ENCODE measurements around the gene SCGN. TPM values are rescaled to one million over a fixed set of nuclear protein-coding genes. Genes with fewer than 3 reads are reported as not detected.

The SCGN gene
- total and polyA plus RNA-seq, 2 of the 4 experiments (the other 2 are of a cell fraction), result not detected

DNA sequence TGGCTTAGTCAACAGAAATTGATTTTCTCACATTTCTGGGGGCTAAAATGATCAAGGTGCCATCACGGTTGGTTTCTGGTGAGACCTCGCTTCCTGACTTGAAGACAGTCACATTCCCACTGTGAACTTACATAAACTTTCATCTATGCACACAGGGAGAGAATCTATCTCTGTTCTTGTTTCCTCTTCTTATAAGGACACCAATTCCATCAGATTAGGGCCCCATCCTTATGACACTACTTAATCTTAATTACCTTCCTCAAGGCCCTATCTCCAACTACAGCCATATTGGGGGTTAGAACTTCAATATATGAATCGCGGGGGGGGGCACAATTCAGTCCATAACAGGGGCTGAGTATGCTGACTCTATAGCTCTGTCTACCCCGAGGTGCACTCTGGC is 10.6 kb upstream of the SCGN start:
- no peak overlapping the region for H3K4ac ChIP-seq (ENCODE audit: low read depth, low read length)
- TF ChIP-seq MXI1 (IDR thresholded peaks at IDR 0.05; ENCODE audit: borderline replicate concordance, low read depth, low read length), result no peak
- no peak for TF ChIP-seq RAD21 (IDR thresholded peaks at IDR 0.05; ENCODE audit: low read length)
- no peak for TF ChIP-seq CEBPB (IDR thresholded peaks at IDR 0.05; ENCODE audit: low read depth, low read length)
- TF ChIP-seq SMC3 (IDR thresholded peaks at IDR 0.05; ENCODE audit: low read depth, low read length), result no peak
- no peak for TF ChIP-seq CHD1 (IDR thresholded peaks at IDR 0.05; ENCODE audit: low read depth, low read length)
- TF ChIP-seq FOS (IDR thresholded peaks at IDR 0.05; ENCODE audit: low read depth, low read length), result no peak
- TF ChIP-seq, protein P1, sequence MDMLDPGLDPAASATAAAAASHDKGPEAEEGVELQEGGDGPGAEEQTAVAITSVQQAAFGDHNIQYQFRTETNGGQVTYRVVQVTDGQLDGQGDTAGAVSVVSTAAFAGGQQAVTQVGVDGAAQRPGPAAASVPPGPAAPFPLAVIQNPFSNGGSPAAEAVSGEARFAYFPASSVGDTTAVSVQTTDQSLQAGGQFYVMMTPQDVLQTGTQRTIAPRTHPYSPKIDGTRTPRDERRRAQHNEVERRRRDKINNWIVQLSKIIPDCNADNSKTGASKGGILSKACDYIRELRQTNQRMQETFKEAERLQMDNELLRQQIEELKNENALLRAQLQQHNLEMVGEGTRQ (IDR thresholded peaks at IDR 0.05; ENCODE audit: low read depth, low read length), result no peak
- no peak for TF ChIP-seq RCOR1 (IDR thresholded peaks at IDR 0.05; ENCODE audit: insufficient replicate concordance, low read length)
- no peak for TF ChIP-seq NFE2L2 (IDR thresholded peaks at IDR 0.05; ENCODE audit: low read depth, low read length)
- TF ChIP-seq, protein P2, sequence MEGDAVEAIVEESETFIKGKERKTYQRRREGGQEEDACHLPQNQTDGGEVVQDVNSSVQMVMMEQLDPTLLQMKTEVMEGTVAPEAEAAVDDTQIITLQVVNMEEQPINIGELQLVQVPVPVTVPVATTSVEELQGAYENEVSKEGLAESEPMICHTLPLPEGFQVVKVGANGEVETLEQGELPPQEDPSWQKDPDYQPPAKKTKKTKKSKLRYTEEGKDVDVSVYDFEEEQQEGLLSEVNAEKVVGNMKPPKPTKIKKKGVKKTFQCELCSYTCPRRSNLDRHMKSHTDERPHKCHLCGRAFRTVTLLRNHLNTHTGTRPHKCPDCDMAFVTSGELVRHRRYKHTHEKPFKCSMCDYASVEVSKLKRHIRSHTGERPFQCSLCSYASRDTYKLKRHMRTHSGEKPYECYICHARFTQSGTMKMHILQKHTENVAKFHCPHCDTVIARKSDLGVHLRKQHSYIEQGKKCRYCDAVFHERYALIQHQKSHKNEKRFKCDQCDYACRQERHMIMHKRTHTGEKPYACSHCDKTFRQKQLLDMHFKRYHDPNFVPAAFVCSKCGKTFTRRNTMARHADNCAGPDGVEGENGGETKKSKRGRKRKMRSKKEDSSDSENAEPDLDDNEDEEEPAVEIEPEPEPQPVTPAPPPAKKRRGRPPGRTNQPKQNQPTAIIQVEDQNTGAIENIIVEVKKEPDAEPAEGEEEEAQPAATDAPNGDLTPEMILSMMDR (conservative IDR thresholded peaks at IDR 0.05; ENCODE audit: low read depth, low read length), result no peak
- no peak for TF ChIP-seq MAFK (IDR thresholded peaks at IDR 0.05; ENCODE audit: low read depth, low read length)
- TF ChIP-seq, protein P3, sequence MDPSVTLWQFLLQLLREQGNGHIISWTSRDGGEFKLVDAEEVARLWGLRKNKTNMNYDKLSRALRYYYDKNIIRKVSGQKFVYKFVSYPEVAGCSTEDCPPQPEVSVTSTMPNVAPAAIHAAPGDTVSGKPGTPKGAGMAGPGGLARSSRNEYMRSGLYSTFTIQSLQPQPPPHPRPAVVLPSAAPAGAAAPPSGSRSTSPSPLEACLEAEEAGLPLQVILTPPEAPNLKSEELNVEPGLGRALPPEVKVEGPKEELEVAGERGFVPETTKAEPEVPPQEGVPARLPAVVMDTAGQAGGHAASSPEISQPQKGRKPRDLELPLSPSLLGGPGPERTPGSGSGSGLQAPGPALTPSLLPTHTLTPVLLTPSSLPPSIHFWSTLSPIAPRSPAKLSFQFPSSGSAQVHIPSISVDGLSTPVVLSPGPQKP (IDR thresholded peaks at IDR 0.05; ENCODE audit: borderline replicate concordance, low read depth, low read length), result no peak
- TF ChIP-seq POLR2A (IDR thresholded peaks at IDR 0.05; ENCODE audit: low read depth, low read length), result no peak
- TF ChIP-seq MAZ (IDR thresholded peaks at IDR 0.05; ENCODE audit: borderline replicate concordance, low read depth, low read length), result no peak
- no peak for TF ChIP-seq BHLHE40 (IDR thresholded peaks at IDR 0.05; ENCODE audit: low read depth, low read length)
- no peak for TF ChIP-seq RFX5 (IDR thresholded peaks at IDR 0.05; ENCODE audit: low read depth, low read length)
- no peak overlapping the region for H2BK20ac ChIP-seq (ENCODE audit: low read depth, low read length)
- H3K9ac ChIP-seq (ENCODE audit: low read depth, low read length), result no peak overlapping the region
- POLR2A ChIA-PET (ENCODE audit: unreplicated experiment), result no interaction called here
- H3K4me1 ChIP-seq (ENCODE audit: control insufficient read depth, insufficient read depth, low read length), result no peaks in the 10 kb centered on the region
- CTCF ChIA-PET, result no interaction called here
- ATAC-seq (ENCODE audit: low read depth) (no peak), DNase-seq (no peak)
- no peaks in the 10 kb centered on the region for H3K9me1 ChIP-seq (ENCODE audit: insufficient read depth, low read length)
- H3K79me1 ChIP-seq (ENCODE audit: low read depth in 1 of 2, low read length in 2 of 2), result no peaks in the 10 kb centered on the region
- no peak overlapping the region for H2BK120ac ChIP-seq (ENCODE audit: low read depth, low read length)
- no peak overlapping the region for H2BK15ac ChIP-seq (ENCODE audit: low read depth, low read length)
- H3K23ac ChIP-seq (ENCODE audit: low read depth, low read length), result no peak overlapping the region
- H2BK5ac ChIP-seq (ENCODE audit: low read depth, low read length, poor library complexity, severe bottlenecking), result no peak overlapping the region
- no peaks in the 10 kb centered on the region for H3K9me3 ChIP-seq (ENCODE audit: control insufficient read depth, insufficient read depth, low read length)
- H3K4me2 ChIP-seq (ENCODE audit: low read depth, low read length), result no peak overlapping the region
- dilution Hi-C loops (cut with HindIII; ENCODE audit: low sequenced_read_pairs, unreplicated experiment) (no loop called here), intact Hi-C loops (cut with micrococcal nuclease) (no loop called here), in situ Hi-C loops (cut with MboI; ENCODE audit: low sequenced_read_pairs) (no loop called here)
- WGBS, 2 experiments (ENCODE audit: extremely low coverage in 2 of 2, insufficient read length in 1 of 2), result 60% methylated on average over 1 of the region's 5 CpGs; no CpG with 5 or more reads in 1 of the 2 experiments
- no TSS peak for BruUV-seq (replicated peaks)
- no peaks in the 10 kb centered on the region; the same call in 1 of the 2 replicates for H3K27me3 ChIP-seq (ENCODE audit: control insufficient read depth, insufficient read depth, low read length)
- H3K36me3 ChIP-seq (ENCODE audit: control insufficient read depth, insufficient read depth, low read length), result no peaks in the 10 kb centered on the region
- H4K91ac ChIP-seq (ENCODE audit: insufficient read depth, low read depth, low read length), result no peak overlapping the region
- H3K56ac ChIP-seq (ENCODE audit: extremely low read depth, insufficient read depth, low read length), result no peak overlapping the region
- no peak overlapping the region for H3K4me3 ChIP-seq (ENCODE audit: insufficient read depth, low read depth, low read length)
- H3K18ac ChIP-seq (ENCODE audit: low read depth, low read length), result no peak overlapping the region
- H4K5ac ChIP-seq (ENCODE audit: low read depth, low read length), result no peak overlapping the region
- no peak overlapping the region for H2AK9ac ChIP-seq (replicated peaks; ENCODE audit: low read depth, low read length, poor library complexity)
- H2AFZ ChIP-seq (replicated peaks; ENCODE audit: low read length, poor library complexity), result no peak overlapping the region
- H4K8ac ChIP-seq (ENCODE audit: low read depth in 2 of 2, low read length in 2 of 2), result no peak overlapping the region
- H2AK5ac ChIP-seq (ENCODE audit: low read depth, low read length), result no peak overlapping the region
- H4K20me1 ChIP-seq (ENCODE audit: insufficient read depth, low read length), result no peaks in the 10 kb centered on the region
- no peak overlapping the region for H3K27ac ChIP-seq (ENCODE audit: insufficient read depth, low read length)
- no peak overlapping the region for H3K14ac ChIP-seq (replicated peaks; ENCODE audit: low read depth, low read length)
